GM10266 (cell line): ENCODE measurements around the gene ABR.

Experiments used
- DNase-seq: peaks from one replicate; pipeline ENCODE4 v3.0.0; 2012; ENCODE audit errors: extremely low spot score
- TF ChIP-seq, protein P1 (sequence below): IDR thresholded peaks from 2 replicates; pipeline ENCODE4 v1.5.1; 2012; ENCODE audit warnings: mild to moderate bottlenecking, low read depth; ENCODE audit not compliant: control insufficient read depth, insufficient read depth; ENCODE audit errors: missing control alignments

ABR gene

GRCh38 chr17:1180958-1181752, 1.4 kb upstream of the ABR start:
- peak; percentile 87 for DNase-seq
- TF ChIP-seq, protein P1, sequence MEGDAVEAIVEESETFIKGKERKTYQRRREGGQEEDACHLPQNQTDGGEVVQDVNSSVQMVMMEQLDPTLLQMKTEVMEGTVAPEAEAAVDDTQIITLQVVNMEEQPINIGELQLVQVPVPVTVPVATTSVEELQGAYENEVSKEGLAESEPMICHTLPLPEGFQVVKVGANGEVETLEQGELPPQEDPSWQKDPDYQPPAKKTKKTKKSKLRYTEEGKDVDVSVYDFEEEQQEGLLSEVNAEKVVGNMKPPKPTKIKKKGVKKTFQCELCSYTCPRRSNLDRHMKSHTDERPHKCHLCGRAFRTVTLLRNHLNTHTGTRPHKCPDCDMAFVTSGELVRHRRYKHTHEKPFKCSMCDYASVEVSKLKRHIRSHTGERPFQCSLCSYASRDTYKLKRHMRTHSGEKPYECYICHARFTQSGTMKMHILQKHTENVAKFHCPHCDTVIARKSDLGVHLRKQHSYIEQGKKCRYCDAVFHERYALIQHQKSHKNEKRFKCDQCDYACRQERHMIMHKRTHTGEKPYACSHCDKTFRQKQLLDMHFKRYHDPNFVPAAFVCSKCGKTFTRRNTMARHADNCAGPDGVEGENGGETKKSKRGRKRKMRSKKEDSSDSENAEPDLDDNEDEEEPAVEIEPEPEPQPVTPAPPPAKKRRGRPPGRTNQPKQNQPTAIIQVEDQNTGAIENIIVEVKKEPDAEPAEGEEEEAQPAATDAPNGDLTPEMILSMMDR, result no peak

DNA sequence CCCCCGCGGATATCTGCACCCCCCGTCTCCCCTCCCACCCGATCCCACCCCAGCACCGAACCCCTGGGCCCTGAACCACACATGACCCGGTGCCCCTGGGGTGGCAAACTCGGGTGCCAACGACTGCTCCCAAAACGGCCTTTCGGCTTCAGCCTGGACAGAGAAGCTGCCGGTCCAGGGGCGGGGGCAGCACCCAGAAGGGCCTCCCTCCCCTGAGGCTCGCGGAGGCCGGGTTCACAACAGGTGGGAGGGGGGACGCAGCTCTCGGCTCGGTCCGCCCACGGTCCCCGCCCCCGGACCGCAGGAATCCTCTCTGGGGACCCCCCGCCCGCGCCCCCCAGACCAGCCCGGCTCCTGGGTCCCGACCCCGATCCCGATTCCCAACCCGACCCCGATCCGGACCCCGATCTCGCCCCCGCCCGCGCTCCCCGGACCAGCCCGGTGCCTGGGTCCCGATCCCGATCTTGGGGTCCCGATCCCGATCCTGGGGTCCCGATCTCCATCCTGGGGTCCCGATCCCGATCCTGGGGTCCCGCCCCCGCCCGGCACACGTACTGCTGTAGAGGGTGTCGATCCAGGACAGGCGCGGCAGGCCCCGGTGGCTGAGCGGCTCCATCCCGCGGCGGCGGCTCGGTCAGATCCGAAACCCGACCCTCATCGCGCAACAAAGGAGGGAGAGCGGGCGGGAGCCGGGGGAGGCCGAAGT, 516 bp downstream of the ABR start:
- TF ChIP-seq, protein P1, result no peak
- DNase-seq, result peak; percentile 59

DNA sequence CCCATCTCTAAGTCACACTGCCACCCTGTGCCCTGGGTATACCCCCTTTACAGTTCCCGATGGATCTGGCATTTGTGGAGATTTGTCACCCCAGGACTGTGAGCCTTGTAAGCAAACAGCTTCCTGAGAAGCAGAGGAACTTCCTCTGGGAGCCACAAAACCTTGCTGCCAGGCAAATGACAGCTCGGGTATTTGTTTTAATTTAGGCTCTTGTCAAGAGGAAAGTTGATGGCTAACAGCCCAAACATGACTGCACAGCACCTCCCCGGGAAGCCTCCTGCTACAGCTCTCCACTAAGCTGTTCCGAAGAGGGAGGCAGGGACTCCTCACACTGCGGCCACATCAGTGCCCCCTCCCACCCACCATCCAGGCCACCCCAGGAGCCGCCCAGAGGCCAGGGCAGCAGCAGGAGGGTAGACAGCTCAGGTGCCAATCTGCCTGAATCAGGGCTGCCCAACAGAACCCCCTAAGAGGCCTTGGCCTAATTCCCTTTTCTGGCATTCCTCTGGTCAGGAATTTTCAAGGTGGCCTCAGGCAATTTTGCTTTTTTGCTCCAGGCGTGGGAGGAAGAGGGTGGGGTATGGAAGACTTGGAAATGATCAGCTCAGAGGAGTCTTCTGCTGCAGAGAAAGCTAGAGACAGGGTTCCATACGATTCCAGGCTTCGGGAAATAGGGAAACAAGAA, 2.6 kb downstream of the ABR start:
- DNase-seq, result no peak
- TF ChIP-seq, protein P1, result no peak

- TF ChIP-seq, protein P1, result no peak
- DNase-seq, result no peak
Observed at GRCh38 chr17:1174263-1174880, 5.4 kb downstream of the ABR start.

- TF ChIP-seq, protein P1, result no peak
- no peak for DNase-seq
Observed at GRCh38 chr17:1173432-1174262, 6.1 kb downstream of the ABR start.

GRCh38 chr17:1171953-1172352, 7.8 kb downstream of the ABR start:
- DNase-seq, result no peak
- TF ChIP-seq, protein P1, result no peak
